SK-N-SH (cell line): Measurements from ENCODE around the gene FOXK1. TPM values are rescaled to one million over a fixed set of nuclear protein-coding genes. Genes with fewer than 3 reads are reported as not detected.
A peak's percentile ranks its signal among the peaks of the same experiment; 100 is the strongest.

Source experiments
- CTCF ChIA-PET: fragments of 300-600, 350-600 bp; formaldehyde crosslinking; extraction: SDS; loops from one replicate; lab custom pipeline; 2021; lab: Yijun Ruan, JAX
- POLR2A ChIA-PET: fragments of 350-600 bp; sonication (Branson Sonifier 250); formaldehyde crosslinking; extraction: SDS; loops from one replicate; lab custom pipeline; 2020; ENCODE audit warnings: antibody characterized with exemption, inconsistent platforms; lab: Yijun Ruan, JAX
- DNase-seq: peaks from one replicate; pipeline ENCODE4 v3.0.0; 2012
- H2AFZ ChIP-seq: fragments of 200-600 bp; sonication (generic); 2 replicates; pipeline ENCODE4 v1.8.1; 2016; ENCODE audit warnings: antibody characterized with exemption, mild to moderate bottlenecking, low read depth
- H3F3A ChIP-seq: fragments of 200-600 bp; sonication (generic); replicated peaks from 2 replicates; pipeline ENCODE3; 2016; ENCODE audit warnings: antibody characterized with exemption, mild to moderate bottlenecking; ENCODE audit not compliant: insufficient read depth
- H3K27ac ChIP-seq, 2 experiments: fragments of 200-500 bp in 1 of 2; fragments of 200-600 bp in 1 of 2; sonication (Bioruptor generic) in 1 of 2; sonication (generic), shearing (Covaris generic) in 1 of 2; 2 replicates each; pipeline versions ENCODE4 v1.5.1 to v1.6.1; 2014 to 2016; ENCODE audit warnings: low read depth in 2 of 2, inconsistent platforms in 1 of 2, low read length in 1 of 2, mild to moderate bottlenecking in 1 of 2, mixed read lengths in 1 of 2
- H3K27me3 ChIP-seq: fragments of 200-600 bp; sonication (generic), shearing (Covaris generic); 2 replicates; pipeline ENCODE4 v1.6.1; 2016; ENCODE audit warnings: mixed run types; ENCODE audit not compliant: insufficient read depth
- H3K36me3 ChIP-seq, 2 experiments: fragments of 200-500 bp in 1 of 2; fragments of 200-600 bp in 1 of 2; sonication (Bioruptor generic) in 1 of 2; sonication (generic) in 1 of 2; replicated peaks in 1 of 2; 2 replicates each; pipeline versions ENCODE3 to v1.5.1; 2014 to 2016; ENCODE audit warnings: low read length in 1 of 2, mild to moderate bottlenecking in 1 of 2; ENCODE audit not compliant: insufficient read depth in 2 of 2, control insufficient read depth in 1 of 2
- H3K4me1 ChIP-seq, 2 experiments: fragments of 200-500 bp in 1 of 2; fragments of 200-600 bp in 1 of 2; sonication (Bioruptor generic) in 1 of 2; sonication (generic), shearing (Covaris generic) in 1 of 2; 2 replicates each; pipeline versions ENCODE4 v1.5.1 to v1.6.1; 2014 to 2016; ENCODE audit warnings: low read depth in 1 of 2, low read length in 1 of 2, mixed run types in 1 of 2; ENCODE audit not compliant: insufficient read depth in 2 of 2, control insufficient read depth in 1 of 2
- H3K4me2 ChIP-seq: fragments of 200-600 bp; sonication (generic), shearing (Covaris generic); 2 replicates; pipeline ENCODE4 v1.6.1; 2017; ENCODE audit warnings: mixed run types
- H3K4me3 ChIP-seq, 2 experiments: fragments of 200-500 bp in 1 of 2; fragments of 200-600 bp in 1 of 2; sonication (Bioruptor generic) in 1 of 2; sonication (generic), shearing (Covaris generic) in 1 of 2; 2 replicates each; pipeline versions ENCODE4 v1.5.1 to v1.8.1; 2014 to 2016; ENCODE audit warnings: low read depth in 2 of 2, inconsistent platforms in 1 of 2, low read length in 1 of 2, mild to moderate bottlenecking in 1 of 2, mixed read lengths in 1 of 2, moderate library complexity in 1 of 2
- H3K79me2 ChIP-seq: fragments of 200-600 bp; sonication (generic); 2 replicates; pipeline ENCODE4 v1.8.1; 2017; ENCODE audit warnings: mild to moderate bottlenecking; ENCODE audit not compliant: insufficient read depth
- H3K9ac ChIP-seq: fragments of 200-600 bp; sonication (generic); 2 replicates; pipeline ENCODE4 v1.6.1; 2017; ENCODE audit warnings: mixed run types
- H3K9me2 ChIP-seq: fragments of 200-600 bp; sonication (generic); 2 replicates; pipeline ENCODE4 v1.6.1; 2017; ENCODE audit warnings: mixed run types
- H3K9me3 ChIP-seq: fragments of 200-600 bp; sonication (generic); 2 replicates; pipeline ENCODE4 v1.6.1; 2017; ENCODE audit warnings: mixed run types, mild to moderate bottlenecking, moderate library complexity
- H4K20me1 ChIP-seq: fragments of 200-600 bp; sonication (generic); 2 replicates; pipeline ENCODE4 v1.6.1; 2017; ENCODE audit warnings: mild to moderate bottlenecking, mixed run types; ENCODE audit not compliant: insufficient read depth
- CHD2 ChIP-seq: fragments of 150-350 bp; IDR thresholded peaks from 2 replicates; pipeline ENCODE4 v1.6.1; 2018; ENCODE audit warnings: low read length; ENCODE audit not compliant: partially characterized antibody
- EZH2phosphoT487 ChIP-seq: fragments of 200-600 bp; sonication (generic); IDR thresholded peaks from 2 replicates; pipeline ENCODE4 v1.6.1; 2017; ENCODE audit warnings: low read depth, mixed run types, mild to moderate bottlenecking, antibody characterized with exemption, moderate library complexity, borderline replicate concordance
- FOSL2 ChIP-seq: IDR thresholded peaks from 2 replicates; pipeline ENCODE4 v1.4.0; 2012; ENCODE audit warnings: low read depth, mild to moderate bottlenecking, moderate library complexity, borderline replicate concordance
- FOXJ3 ChIP-seq: sonication (generic); formaldehyde crosslinking; IDR thresholded peaks from 2 replicates; pipeline ENCODE4 v1.5.1; 2020; ENCODE audit warnings: mild to moderate bottlenecking, missing genetic modification reagents
- FOXM1 ChIP-seq: IDR thresholded peaks from 2 replicates; pipeline ENCODE4 v1.4.0; 2012; ENCODE audit warnings: low read depth, mild to moderate bottlenecking
- GATA2 ChIP-seq: sonication (generic); formaldehyde crosslinking; IDR thresholded peaks from 2 replicates; pipeline ENCODE4 v1.5.0; 2020; ENCODE audit warnings: mild to moderate bottlenecking, missing genetic modification reagents
- MEF2A ChIP-seq: IDR thresholded peaks from 2 replicates; pipeline ENCODE4 v1.4.0; 2012; ENCODE audit warnings: low read depth, borderline replicate concordance
- MXI1 ChIP-seq: IDR thresholded peaks from 2 replicates; pipeline ENCODE4 v1.6.1; 2012; ENCODE audit warnings: mild to moderate bottlenecking, low read depth, low read length, improper control_type of control experiment
- NFIC ChIP-seq: IDR thresholded peaks from 2 replicates; pipeline ENCODE4 v1.4.0; 2012; ENCODE audit warnings: borderline replicate concordance
- NRF1 ChIP-seq: IDR thresholded peaks from 2 replicates; pipeline ENCODE4 v1.6.1; 2012; ENCODE audit warnings: low read depth, mild to moderate bottlenecking, low read length
- POLR2AphosphoS5 ChIP-seq: IDR thresholded peaks from 2 replicates; pipeline ENCODE4 v1.6.1; 2012; ENCODE audit warnings: low read depth, low read length
- RCOR1 ChIP-seq: fragments of 150-350 bp; IDR thresholded peaks from 2 replicates; pipeline ENCODE4 v1.6.1; 2017; ENCODE audit warnings: antibody characterized with exemption, low read length
- RFX5 ChIP-seq: IDR thresholded peaks from 2 replicates; pipeline ENCODE4 v1.6.1; 2012; ENCODE audit warnings: mild to moderate bottlenecking, improper control_type of control experiment, low read length
- SIN3A ChIP-seq: IDR thresholded peaks from 2 replicates; pipeline ENCODE4 v1.6.1; 2012; ENCODE audit warnings: low read depth, mild to moderate bottlenecking, low read length, moderate library complexity, borderline replicate concordance
- SMC3 ChIP-seq: IDR thresholded peaks from 2 replicates; pipeline ENCODE4 v1.6.1; 2012; ENCODE audit warnings: low read depth, low read length, improper control_type of control experiment
- TAF1 ChIP-seq: IDR thresholded peaks from 2 replicates; pipeline ENCODE4 v1.6.1; 2012; ENCODE audit warnings: low read depth, mild to moderate bottlenecking, low read length, moderate library complexity, borderline replicate concordance
- TEAD4 ChIP-seq: IDR thresholded peaks from 2 replicates; pipeline ENCODE4 v1.4.0; 2012; ENCODE audit warnings: mild to moderate bottlenecking, borderline replicate concordance; ENCODE audit not compliant: insufficient read depth
- YY1 ChIP-seq: IDR thresholded peaks from 2 replicates; pipeline ENCODE4 v1.4.0; 2012; ENCODE audit warnings: low read depth, mild to moderate bottlenecking
- WGBS: methylation state at CpG from one replicate; pipeline ENCODE4 v1.1.6; 2017; ENCODE audit warnings: low lambda C conversion rate; 5-methylcytosine and 5-hydroxymethylcytosine counted together
- polyA plus RNA-seq, 3 experiments: library from polyadenylated mRNA; depleted of rRNA; stranded (reverse); fragments of >200 nt; gene quantifications; 2 replicates each; pipeline ENCODE4 v1.2.3, GENCODE V29; 2012
- TF ChIP-seq, protein P1 (sequence below): fragments of 200-600 bp; sonication (generic); IDR thresholded peaks from 2 replicates; pipeline ENCODE4 v1.6.1; 2017; ENCODE audit warnings: antibody characterized with exemption, mild to moderate bottlenecking, moderate library complexity
- TF ChIP-seq, protein P2 (sequence below): IDR thresholded peaks from 2 replicates; pipeline ENCODE4; 2012
- TF ChIP-seq, protein P3 (sequence below): IDR thresholded peaks from 2 replicates; pipeline ENCODE4 v1.6.1; 2012; ENCODE audit warnings: mild to moderate bottlenecking, low read depth, low read length, moderate library complexity

The FOXK1 gene
- polyA plus RNA-seq, 1 of the 3 experiments (the other 2 are of a cell fraction) = 4.7 TPM

DNA sequence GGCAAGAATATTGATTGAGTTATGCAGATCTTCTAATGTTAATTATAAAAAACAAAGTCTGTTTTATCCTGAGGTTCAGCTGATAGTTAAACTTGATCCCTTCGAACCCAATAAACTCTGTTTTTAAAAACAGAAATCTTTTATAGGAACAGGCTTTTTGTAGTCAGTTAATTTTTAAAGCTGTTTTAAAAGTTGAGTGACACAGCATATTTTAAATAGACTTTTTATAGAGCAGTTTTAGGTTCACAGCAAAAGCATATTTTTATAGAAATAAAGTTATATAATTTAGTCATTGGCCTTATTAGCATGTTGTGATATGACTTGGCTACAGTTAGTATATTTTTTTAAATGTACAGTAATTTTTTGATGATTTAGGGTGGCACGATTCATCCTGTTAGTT, 11.1 kb downstream of the FOXK1 start (continued):
- TF ChIP-seq, protein P1, sequence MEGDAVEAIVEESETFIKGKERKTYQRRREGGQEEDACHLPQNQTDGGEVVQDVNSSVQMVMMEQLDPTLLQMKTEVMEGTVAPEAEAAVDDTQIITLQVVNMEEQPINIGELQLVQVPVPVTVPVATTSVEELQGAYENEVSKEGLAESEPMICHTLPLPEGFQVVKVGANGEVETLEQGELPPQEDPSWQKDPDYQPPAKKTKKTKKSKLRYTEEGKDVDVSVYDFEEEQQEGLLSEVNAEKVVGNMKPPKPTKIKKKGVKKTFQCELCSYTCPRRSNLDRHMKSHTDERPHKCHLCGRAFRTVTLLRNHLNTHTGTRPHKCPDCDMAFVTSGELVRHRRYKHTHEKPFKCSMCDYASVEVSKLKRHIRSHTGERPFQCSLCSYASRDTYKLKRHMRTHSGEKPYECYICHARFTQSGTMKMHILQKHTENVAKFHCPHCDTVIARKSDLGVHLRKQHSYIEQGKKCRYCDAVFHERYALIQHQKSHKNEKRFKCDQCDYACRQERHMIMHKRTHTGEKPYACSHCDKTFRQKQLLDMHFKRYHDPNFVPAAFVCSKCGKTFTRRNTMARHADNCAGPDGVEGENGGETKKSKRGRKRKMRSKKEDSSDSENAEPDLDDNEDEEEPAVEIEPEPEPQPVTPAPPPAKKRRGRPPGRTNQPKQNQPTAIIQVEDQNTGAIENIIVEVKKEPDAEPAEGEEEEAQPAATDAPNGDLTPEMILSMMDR = no peak
- TF ChIP-seq MXI1 = no peak
- TF ChIP-seq RCOR1 = no peak
- TF ChIP-seq POLR2AphosphoS5 = no peak
- TF ChIP-seq MEF2A = no peak

DNA sequence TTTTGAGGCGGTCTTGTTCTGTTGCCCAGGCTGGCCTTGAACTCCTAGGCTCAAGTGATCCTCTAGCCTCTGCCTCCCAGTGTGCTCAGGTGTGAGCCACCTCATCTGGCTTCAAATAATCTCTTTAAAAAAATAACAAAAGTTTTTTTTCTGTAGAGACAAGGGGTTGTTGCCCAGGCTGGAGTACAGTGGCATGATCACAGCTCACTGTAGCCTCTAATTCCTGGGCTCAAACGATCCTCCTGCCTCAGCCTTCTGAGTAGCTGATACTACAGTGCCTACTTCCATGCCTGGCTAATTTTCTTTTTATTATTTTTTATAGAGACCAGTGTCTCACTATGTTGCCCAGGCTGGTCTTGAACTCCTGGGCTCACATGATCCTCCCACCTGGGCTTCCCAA, 11.7 kb downstream of the FOXK1 start:
- peaks cover 10% of the 10 kb centered on the region for H3F3A ChIP-seq
- no peak overlapping the region for H3K4me2 ChIP-seq
- no peak overlapping the region for H2AFZ ChIP-seq
- CTCF ChIA-PET = interaction anchor here (1.5 kb wide), 1 partner anchor 61 kb away, joined by 3 read pairs; no protein-coding TSS in a partner anchor
- H3K9me3 ChIP-seq = no peaks in the 10 kb centered on the region
- POLR2A ChIA-PET = interaction anchor here (0.6 kb wide), 1 partner anchor 19 kb away, joined by 3 read pairs; no protein-coding TSS in a partner anchor
- H3K79me2 ChIP-seq = peaks cover 100% of the 10 kb centered on the region
- no peak overlapping the region for H3K4me3 ChIP-seq
- peak overlapping the region in 1 of 2 experiments; percentile 48; a peak in 1 of 4 replicates for H3K27ac ChIP-seq
- TF ChIP-seq FOXM1 = no peak
- TF ChIP-seq MEF2A = no peak
- TF ChIP-seq EZH2phosphoT487 = no peak
- TF ChIP-seq POLR2AphosphoS5 = no peak
- no peak for TF ChIP-seq CHD2
- TF ChIP-seq TEAD4 = no peak
- no peak for TF ChIP-seq RCOR1
- TF ChIP-seq FOSL2 = no peak
- TF ChIP-seq, protein P2, sequence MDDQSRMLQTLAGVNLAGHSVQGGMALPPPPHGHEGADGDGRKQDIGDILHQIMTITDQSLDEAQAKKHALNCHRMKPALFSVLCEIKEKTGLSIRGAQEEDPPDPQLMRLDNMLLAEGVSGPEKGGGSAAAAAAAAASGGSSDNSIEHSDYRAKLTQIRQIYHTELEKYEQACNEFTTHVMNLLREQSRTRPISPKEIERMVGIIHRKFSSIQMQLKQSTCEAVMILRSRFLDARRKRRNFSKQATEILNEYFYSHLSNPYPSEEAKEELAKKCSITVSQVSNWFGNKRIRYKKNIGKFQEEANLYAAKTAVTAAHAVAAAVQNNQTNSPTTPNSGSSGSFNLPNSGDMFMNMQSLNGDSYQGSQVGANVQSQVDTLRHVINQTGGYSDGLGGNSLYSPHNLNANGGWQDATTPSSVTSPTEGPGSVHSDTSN = no peak
- no peak for TF ChIP-seq GATA2 (CRISPR knock-in tag)
- TF ChIP-seq, protein P1 = no peak
- TF ChIP-seq YY1 = no peak
- TF ChIP-seq NFIC = no peak
- TF ChIP-seq RFX5 = no peak
- no peak for TF ChIP-seq TAF1
- TF ChIP-seq, protein P3, sequence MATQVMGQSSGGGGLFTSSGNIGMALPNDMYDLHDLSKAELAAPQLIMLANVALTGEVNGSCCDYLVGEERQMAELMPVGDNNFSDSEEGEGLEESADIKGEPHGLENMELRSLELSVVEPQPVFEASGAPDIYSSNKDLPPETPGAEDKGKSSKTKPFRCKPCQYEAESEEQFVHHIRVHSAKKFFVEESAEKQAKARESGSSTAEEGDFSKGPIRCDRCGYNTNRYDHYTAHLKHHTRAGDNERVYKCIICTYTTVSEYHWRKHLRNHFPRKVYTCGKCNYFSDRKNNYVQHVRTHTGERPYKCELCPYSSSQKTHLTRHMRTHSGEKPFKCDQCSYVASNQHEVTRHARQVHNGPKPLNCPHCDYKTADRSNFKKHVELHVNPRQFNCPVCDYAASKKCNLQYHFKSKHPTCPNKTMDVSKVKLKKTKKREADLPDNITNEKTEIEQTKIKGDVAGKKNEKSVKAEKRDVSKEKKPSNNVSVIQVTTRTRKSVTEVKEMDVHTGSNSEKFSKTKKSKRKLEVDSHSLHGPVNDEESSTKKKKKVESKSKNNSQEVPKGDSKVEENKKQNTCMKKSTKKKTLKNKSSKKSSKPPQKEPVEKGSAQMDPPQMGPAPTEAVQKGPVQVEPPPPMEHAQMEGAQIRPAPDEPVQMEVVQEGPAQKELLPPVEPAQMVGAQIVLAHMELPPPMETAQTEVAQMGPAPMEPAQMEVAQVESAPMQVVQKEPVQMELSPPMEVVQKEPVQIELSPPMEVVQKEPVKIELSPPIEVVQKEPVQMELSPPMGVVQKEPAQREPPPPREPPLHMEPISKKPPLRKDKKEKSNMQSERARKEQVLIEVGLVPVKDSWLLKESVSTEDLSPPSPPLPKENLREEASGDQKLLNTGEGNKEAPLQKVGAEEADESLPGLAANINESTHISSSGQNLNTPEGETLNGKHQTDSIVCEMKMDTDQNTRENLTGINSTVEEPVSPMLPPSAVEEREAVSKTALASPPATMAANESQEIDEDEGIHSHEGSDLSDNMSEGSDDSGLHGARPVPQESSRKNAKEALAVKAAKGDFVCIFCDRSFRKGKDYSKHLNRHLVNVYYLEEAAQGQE = no peak
- TF ChIP-seq FOXJ3 (CRISPR knock-in tag) = no peak
- no peak for TF ChIP-seq NRF1
- TF ChIP-seq SIN3A = no peak
- TF ChIP-seq SMC3 = no peak
- TF ChIP-seq, all 33 proteins: peak for 0
- H3K4me1 ChIP-seq = peaks cover 0 to 7% of the 10 kb centered on the region in 2 experiments; a peak in 2 of 4 replicates
- no peak overlapping the region for H3K9ac ChIP-seq
- no peaks in the 10 kb centered on the region for H3K9me2 ChIP-seq
- peaks cover 61% of the 10 kb centered on the region for H4K20me1 ChIP-seq
- H3K36me3 ChIP-seq = no peaks in the 10 kb centered on the region
- 92% methylated on average over 2 of the region's 2 CpGs for WGBS
- DNase-seq = no peak
- no peaks in the 10 kb centered on the region for H3K27me3 ChIP-seq
